GM12874 (cell line): Measurements from ENCODE around the gene NOS1AP.

Source experiments
- CTCF ChIP-seq: IDR thresholded peaks from 2 replicates; pipeline ENCODE4 v1.5.1; 2011; ENCODE audit warnings: low read depth, mild to moderate bottlenecking, control low read depth, low read length, moderate library complexity; ENCODE audit not compliant: insufficient read depth

Gene NOS1AP

GRCh38 chr1:162396201-162396906, 326.9 kb downstream of the NOS1AP start:
- TF ChIP-seq CTCF, result no peak

GRCh38 chr1:162397039-162397448, 327.6 kb downstream of the NOS1AP start:
- no peak for TF ChIP-seq CTCF

- no peak for TF ChIP-seq CTCF
Measured at GRCh38 chr1:162397943-162398560, 328.6 kb downstream of the NOS1AP start.

GRCh38 chr1:162398999-162399580, 329.6 kb downstream of the NOS1AP start:
- TF ChIP-seq CTCF, result no peak

- no peak for TF ChIP-seq CTCF
Measured at GRCh38 chr1:162400790-162401355, 331.4 kb downstream of the NOS1AP start.

GRCh38 chr1:162404550-162405160, 335.2 kb downstream of the NOS1AP start:
- no peak for TF ChIP-seq CTCF

- no peak for TF ChIP-seq CTCF
Measured at GRCh38 chr1:162405800-162406199, 336.3 kb downstream of the NOS1AP start.
